Loucy (cell line): Measurements from ENCODE around the gene ANAPC2.

Source experiments
- H2AFZ ChIP-seq: fragments of 200-600 bp; sonication (generic); 2 replicates; pipeline ENCODE4 v1.6.0; 2016; ENCODE audit warnings: antibody characterized with exemption, mild to moderate bottlenecking, low read length, moderate library complexity
- H3F3A ChIP-seq: fragments of 200-600 bp; 2 replicates; pipeline ENCODE4 v1.6.0; 2016; ENCODE audit warnings: antibody characterized with exemption, low read depth, mild to moderate bottlenecking
- H3K27me3 ChIP-seq: fragments of 200-600 bp; sonication (generic); 2 replicates; pipeline ENCODE4 v1.6.1; 2014; ENCODE audit warnings: low read length, mild to moderate bottlenecking; ENCODE audit not compliant: insufficient read depth, poor library complexity, severe bottlenecking
- H3K36me3 ChIP-seq: fragments of 200-600 bp; sonication (generic); 2 replicates; pipeline ENCODE4 v1.6.1; 2016; ENCODE audit warnings: low read length; ENCODE audit not compliant: insufficient read depth
- H3K4me1 ChIP-seq: fragments of 200-600 bp; sonication (generic); 2 replicates; pipeline ENCODE4 v1.5.1; 2014; ENCODE audit warnings: low read length, mild to moderate bottlenecking; ENCODE audit not compliant: insufficient read depth, poor library complexity, severe bottlenecking
- H3K4me2 ChIP-seq: fragments of 200-600 bp; sonication (generic); 2 replicates; pipeline ENCODE4 v1.6.0; 2014; ENCODE audit warnings: antibody characterized with exemption, low read length, low read depth, mild to moderate bottlenecking; ENCODE audit not compliant: poor library complexity, severe bottlenecking
- H3K4me3 ChIP-seq: fragments of 200-600 bp; sonication (generic); 2 replicates; pipeline ENCODE4 v1.5.1; 2014; ENCODE audit warnings: low read length, mild to moderate bottlenecking, mixed read lengths; ENCODE audit not compliant: poor library complexity, severe bottlenecking
- H3K79me2 ChIP-seq: fragments of 200-600 bp; sonication (generic); 2 replicates; pipeline ENCODE4 v1.6.1; 2014; ENCODE audit warnings: low read length; ENCODE audit not compliant: insufficient read depth
- H3K9ac ChIP-seq: fragments of 200-600 bp; sonication (generic); 2 replicates; pipeline ENCODE4 v1.6.0; 2014; ENCODE audit warnings: mild to moderate bottlenecking, low read depth, low read length, moderate library complexity; ENCODE audit not compliant: poor library complexity, severe bottlenecking
- H3K9me2 ChIP-seq: fragments of 200-600 bp; sonication (generic); replicated peaks from 2 replicates; pipeline ENCODE4 v1.6.1; 2016; ENCODE audit warnings: low read depth, low read length, mixed read lengths
- H3K9me3 ChIP-seq: fragments of 200-600 bp; sonication (generic); 2 replicates; pipeline ENCODE4 v1.6.1; 2014; ENCODE audit warnings: mild to moderate bottlenecking, antibody characterized with exemption, low read length, low read depth; ENCODE audit not compliant: insufficient read depth
- H4K20me1 ChIP-seq: fragments of 200-600 bp; sonication (generic); 2 replicates; pipeline ENCODE4 v1.6.0; 2014; ENCODE audit warnings: antibody characterized with exemption, low read length, mild to moderate bottlenecking; ENCODE audit not compliant: insufficient read depth, poor library complexity, severe bottlenecking
- CTCF ChIP-seq: fragments of 200-600 bp; sonication (generic); conservative IDR thresholded peaks from 2 replicates; pipeline ENCODE4 v1.5.1; 2014; ENCODE audit warnings: mild to moderate bottlenecking, antibody characterized with exemption, low read length
- EZH2phosphoT487 ChIP-seq: fragments of 200-600 bp; IDR thresholded peaks from 2 replicates; pipeline ENCODE4 v1.6.1; 2018; ENCODE audit warnings: antibody characterized with exemption, mild to moderate bottlenecking, moderate library complexity, borderline replicate concordance

Gene ANAPC2

GRCh38 chr9:137173796-137174664 is 14.3 kb downstream of the ANAPC2 start:
- no peaks in the 10 kb centered on the region for H3K9me3 ChIP-seq
- no peak overlapping the region for H3K4me2 ChIP-seq
- no peaks in the 10 kb centered on the region for H3K79me2 ChIP-seq
- H3K27me3 ChIP-seq, result peaks cover 6% of the 10 kb centered on the region
- no peak overlapping the region for H2AFZ ChIP-seq
- no peak for TF ChIP-seq CTCF
- no peak for TF ChIP-seq EZH2phosphoT487
- H3K4me1 ChIP-seq, result peaks cover 8% of the 10 kb centered on the region
- no peaks in the 10 kb centered on the region for H3K36me3 ChIP-seq
- no peaks in the 10 kb centered on the region for H3F3A ChIP-seq
- no peak overlapping the region for H3K9ac ChIP-seq
- no peaks in the 10 kb centered on the region for H3K9me2 ChIP-seq
- H3K4me3 ChIP-seq, result no peak overlapping the region
- no peaks in the 10 kb centered on the region for H4K20me1 ChIP-seq

GRCh38 chr9:137172901-137173795 is 15.2 kb downstream of the ANAPC2 start:
- no peaks in the 10 kb centered on the region for H3K9me3 ChIP-seq
- peaks cover 8% of the 10 kb centered on the region for H3K4me1 ChIP-seq
- no peak overlapping the region for H3K4me2 ChIP-seq
- H3F3A ChIP-seq, result no peaks in the 10 kb centered on the region
- no peaks in the 10 kb centered on the region for H4K20me1 ChIP-seq
- TF ChIP-seq EZH2phosphoT487, result no peak
- TF ChIP-seq CTCF, result no peak
- H3K79me2 ChIP-seq, result no peaks in the 10 kb centered on the region
- H3K4me3 ChIP-seq, result no peak overlapping the region
- peaks cover 13% of the 10 kb centered on the region for H3K27me3 ChIP-seq
- H2AFZ ChIP-seq, result no peak overlapping the region
- no peaks in the 10 kb centered on the region for H3K9me2 ChIP-seq
- no peaks in the 10 kb centered on the region for H3K36me3 ChIP-seq
- H3K9ac ChIP-seq, result no peak overlapping the region

GRCh38 chr9:137171149-137171900 is 17.0 kb downstream of the ANAPC2 start:
- Histone ChIP-seq H3K9ac (no peak overlapping the region), H3K36me3 (no peaks in the 10 kb centered on the region), H4K20me1 (no peaks in the 10 kb centered on the region), H3K9me3 (no peaks in the 10 kb centered on the region), H2AFZ (no peak overlapping the region), H3K9me2 (no peaks in the 10 kb centered on the region), H3K4me1 (peaks cover 8% of the 10 kb centered on the region), H3F3A (no peaks in the 10 kb centered on the region), H3K4me3 (no peak overlapping the region), H3K27me3 (peaks cover 20% of the 10 kb centered on the region), H3K4me2 (no peak overlapping the region), H3K79me2 (no peaks in the 10 kb centered on the region)
- TF ChIP-seq CTCF (no peak), EZH2phosphoT487 (no peak)
